Measurements from ENCODE around the gene PANK2. TPM values are rescaled to one million over a fixed set of nuclear protein-coding genes. Genes with fewer than 3 reads are reported as not detected.

Gene PANK2
- total RNA-seq, 1 experiment from 2014 or later, result 77.4 TPM

GRCh38 chr20:3873507-3873906, 15.7 kb upstream of the PANK2 start:
- POLR2A ChIA-PET (ENCODE audit: low non-redundant PET), result interaction anchor here (0.6 kb wide), 1 partner anchor 28 kb away, joined by 3 read pairs; no protein-coding TSS in a partner anchor
- CTCF ChIA-PET, result no interaction called here
- DNase-seq (ENCODE audit: low spot score), result no peak
- H3K4me1 ChIP-seq (ENCODE audit: insufficient read depth, low read length, poor library complexity, severe bottlenecking), result no peaks in the 10 kb centered on the region
- TF ChIP-seq CTCF (conservative IDR thresholded peaks at IDR 0.05; ENCODE audit: low read depth, low read length) (no peak), EZH2 (IDR thresholded peaks at IDR 0.05; ENCODE audit: borderline replicate concordance, low read depth, low read length, poor library complexity, severe bottlenecking) (no peak)
- H3K27me3 ChIP-seq (replicated peaks; ENCODE audit: insufficient read depth, low read depth, low read length, poor library complexity), result no peaks in the 10 kb centered on the region
- no peak overlapping the region for H3K4me3 ChIP-seq (ENCODE audit: low read depth, low read length, poor library complexity, severe bottlenecking)
- peaks cover 5% of the 10 kb centered on the region for H3K36me3 ChIP-seq (ENCODE audit: insufficient read depth, low read length, poor library complexity, severe bottlenecking)
- BruUV-seq (replicated peaks), result TSS peak; percentile 18
- H3K9me3 ChIP-seq (ENCODE audit: low read depth, low read length, poor library complexity, severe bottlenecking), result no peaks in the 10 kb centered on the region
- intact Hi-C loops (cut with micrococcal nuclease; ENCODE audit: unreplicated experiment), result no loop called here
- H3K27ac ChIP-seq (ENCODE audit: low read depth, low read length, poor library complexity, severe bottlenecking), result no peak overlapping the region

GRCh38 chr20:3874194-3874844, 14.9 kb upstream of the PANK2 start:
- TF ChIP-seq EZH2 (IDR thresholded peaks at IDR 0.05; ENCODE audit: borderline replicate concordance, low read depth, low read length, poor library complexity, severe bottlenecking), result no peak
- H3K4me3 ChIP-seq (ENCODE audit: low read depth, low read length, poor library complexity, severe bottlenecking), result no peak overlapping the region
- H3K36me3 ChIP-seq (ENCODE audit: insufficient read depth, low read length, poor library complexity, severe bottlenecking), result peaks cover 5% of the 10 kb centered on the region
- no peaks in the 10 kb centered on the region for H3K4me1 ChIP-seq (ENCODE audit: insufficient read depth, low read length, poor library complexity, severe bottlenecking)
- POLR2A ChIA-PET (ENCODE audit: low non-redundant PET), result no interaction called here
- no TSS peak for BruUV-seq (replicated peaks)
- H3K9me3 ChIP-seq (ENCODE audit: low read depth, low read length, poor library complexity, severe bottlenecking), result no peaks in the 10 kb centered on the region
- H3K27ac ChIP-seq (ENCODE audit: low read depth, low read length, poor library complexity, severe bottlenecking), result no peak overlapping the region
- CTCF ChIA-PET, result no interaction called here
- intact Hi-C loops (cut with micrococcal nuclease; ENCODE audit: unreplicated experiment), result no loop called here
- DNase-seq (ENCODE audit: low spot score), result no peak
- no peaks in the 10 kb centered on the region for H3K27me3 ChIP-seq (replicated peaks; ENCODE audit: insufficient read depth, low read depth, low read length, poor library complexity)

- no peak for TF ChIP-seq CTCF (conservative IDR thresholded peaks at IDR 0.05; ENCODE audit: low read depth, low read length)
- TF ChIP-seq EZH2 (IDR thresholded peaks at IDR 0.05; ENCODE audit: borderline replicate concordance, low read depth, low read length, poor library complexity, severe bottlenecking), result no peak
- H3K36me3 ChIP-seq (ENCODE audit: insufficient read depth, low read length, poor library complexity, severe bottlenecking), result peaks cover 5% of the 10 kb centered on the region
- intact Hi-C loops (cut with micrococcal nuclease; ENCODE audit: unreplicated experiment), result no loop called here
- DNase-seq (ENCODE audit: low spot score), result no peak
- ChIA-PET POLR2A (ENCODE audit: low non-redundant PET) (interaction anchor here (0.9 kb wide), 1 partner anchor 8 kb away, joined by 13 read pairs; no protein-coding TSS in a partner anchor), CTCF (interaction anchor here (0.7 kb wide), 1 partner anchor 21 kb away, joined by 5 read pairs; no protein-coding TSS in a partner anchor)
- H3K27me3 ChIP-seq (replicated peaks; ENCODE audit: insufficient read depth, low read depth, low read length, poor library complexity), result no peaks in the 10 kb centered on the region
- no peaks in the 10 kb centered on the region for H3K4me1 ChIP-seq (ENCODE audit: insufficient read depth, low read length, poor library complexity, severe bottlenecking)
- no peaks in the 10 kb centered on the region for H3K9me3 ChIP-seq (ENCODE audit: low read depth, low read length, poor library complexity, severe bottlenecking)
- BruUV-seq (replicated peaks), result no TSS peak
- H3K27ac ChIP-seq (ENCODE audit: low read depth, low read length, poor library complexity, severe bottlenecking), result no peak overlapping the region
- no peak overlapping the region for H3K4me3 ChIP-seq (ENCODE audit: low read depth, low read length, poor library complexity, severe bottlenecking)
Observed at GRCh38 chr20:3875378-3875974, 13.7 kb upstream of the PANK2 start.

Data from A673 (cell line).